Kidney (tissue), 14 donors: Measurements from ENCODE around the gene CRHR1. TPM values are rescaled to one million over a fixed set of nuclear protein-coding genes. Genes with fewer than 3 reads are reported as not detected.

ENCODE experiments used
- DNase-seq, 5 donors: peaks; one replicate each; pipeline ENCODE4 v3.0.0-alpha.2; 2013 to 2020
- FAIRE-seq: peaks from 2 replicates; lab custom pipeline; 2012; peaks lifted over from hg19 to GRCh38; lab: Jason Lieb, UNC
- H3K27ac ChIP-seq, 2 donors: one replicate each; pipeline ENCODE4 v1.7.0; 2013; ENCODE audit warnings: low read depth in 2 of 2, low read length in 2 of 2, inconsistent platforms in 1 of 2
- H3K27me3 ChIP-seq: one replicate; pipeline ENCODE4 v1.7.1; 2013; ENCODE audit warnings: low read length, inconsistent platforms; ENCODE audit not compliant: control insufficient read depth, insufficient read depth
- H3K36me3 ChIP-seq, 3 donors: one replicate each; pipeline versions ENCODE4 v1.7.0 to v1.7.1; 2013; ENCODE audit warnings: low read length in 3 of 3, control low read depth in 1 of 3, inconsistent platforms in 1 of 3; ENCODE audit not compliant: insufficient read depth in 3 of 3, control insufficient read depth in 2 of 3
- H3K4me1 ChIP-seq, 3 donors: one replicate each; pipeline versions ENCODE4 v1.7.0 to v1.7.1; 2013; ENCODE audit warnings: low read length in 3 of 3, inconsistent platforms in 1 of 3, low read depth in 1 of 3; ENCODE audit not compliant: control insufficient read depth in 2 of 3, insufficient read depth in 2 of 3
- H3K4me3 ChIP-seq, 3 donors: one replicate each; pipeline versions ENCODE4 v1.7.0 to v1.8.1; 2013; ENCODE audit warnings: low read length in 3 of 3, control low read depth in 1 of 3, inconsistent platforms in 1 of 3
- H3K9ac ChIP-seq, 3 donors: one replicate each; pipeline versions ENCODE4 v1.7.0 to v1.7.1; 2013; ENCODE audit warnings: low read length in 3 of 3, control low read depth in 1 of 3, inconsistent platforms in 1 of 3
- H3K9me3 ChIP-seq, 3 donors: one replicate each; pipeline versions ENCODE4 v1.7.0 to v1.7.1; 2013; ENCODE audit warnings: low read length in 3 of 3, control low read depth in 1 of 3, inconsistent platforms in 1 of 3; ENCODE audit not compliant: control insufficient read depth in 2 of 3, insufficient read depth in 1 of 3
- CTCF ChIP-seq: IDR thresholded peaks from 3 replicates; pipeline ENCODE4 v1.5.1; 2012; ENCODE audit warnings: mild to moderate bottlenecking, moderate library complexity, borderline replicate concordance; ENCODE audit not compliant: insufficient read depth; ENCODE audit errors: extremely low read depth
- intact Hi-C: fragments of 100-400 bp; cut with DNase I; formaldehyde crosslinking; loops from one replicate; pipeline ENCODE4 v1.11.1; 2022
- polyA plus RNA-seq: library from polyadenylated mRNA; stranded (reverse); fragments of 350-450 nt; fragmentation: Illumina TruSeq; extraction: RNeasy Lipid Tissue Mini Kit (QIAGEN cat#74804); gene quantifications from one replicate; pipeline ENCODE4 v1.2.3, GENCODE V29; 2014; ENCODE audit warnings: low read depth, low replicate concordance; ENCODE audit not compliant: insufficient read depth
- total RNA-seq: library from RNA; stranded (reverse); fragmentation: NEBNext Ultra II Directional; extraction: Animal tissue kit (Norgen Biotek cat#: 25700); gene quantifications from one replicate; pipeline ENCODE4 v1.2.1, GENCODE V29; 2021
- donor health status: control.
- donor health status: control.
- donor health status: control.
- donor health status: control.
- donor health status: control.
- donor health status: DM: yes; HTN: yes; CAD: no.
- donor health status: Normal renal cell carcinoma (clear cell type).

CRHR1 gene
- total and polyA plus RNA-seq, 2 donors from 2014 or later = not detected

GRCh38 chr17:45818699-45819098 lies 34.6 kb downstream of the CRHR1 start:
- no peak for TF ChIP-seq CTCF
- Histone ChIP-seq H3K4me3 (no peak overlapping the region), H3K4me1 (no peaks in the 10 kb centered on the region), H3K36me3 (no peaks in the 10 kb centered on the region), H3K9ac (no peak overlapping the region), H3K27me3 (no peaks in the 10 kb centered on the region), H3K27ac (no peak overlapping the region), H3K9me3 (no peaks in the 10 kb centered on the region)
- FAIRE-seq (no peak), DNase-seq (peak in 1 of 5 donors; percentile 9)
- intact Hi-C loops = no loop called here

GRCh38 chr17:45819632-45820031 lies 35.5 kb downstream of the CRHR1 start:
- no peak for TF ChIP-seq CTCF
- intact Hi-C loops = no loop called here
- Histone ChIP-seq H3K4me3 (no peak overlapping the region), H3K4me1 (no peaks in the 10 kb centered on the region), H3K27ac (no peak overlapping the region), H3K9ac (no peak overlapping the region), H3K27me3 (no peaks in the 10 kb centered on the region), H3K9me3 (no peaks in the 10 kb centered on the region), H3K36me3 (no peaks in the 10 kb centered on the region)
- DNase-seq (no peak), FAIRE-seq (no peak)

DNA sequence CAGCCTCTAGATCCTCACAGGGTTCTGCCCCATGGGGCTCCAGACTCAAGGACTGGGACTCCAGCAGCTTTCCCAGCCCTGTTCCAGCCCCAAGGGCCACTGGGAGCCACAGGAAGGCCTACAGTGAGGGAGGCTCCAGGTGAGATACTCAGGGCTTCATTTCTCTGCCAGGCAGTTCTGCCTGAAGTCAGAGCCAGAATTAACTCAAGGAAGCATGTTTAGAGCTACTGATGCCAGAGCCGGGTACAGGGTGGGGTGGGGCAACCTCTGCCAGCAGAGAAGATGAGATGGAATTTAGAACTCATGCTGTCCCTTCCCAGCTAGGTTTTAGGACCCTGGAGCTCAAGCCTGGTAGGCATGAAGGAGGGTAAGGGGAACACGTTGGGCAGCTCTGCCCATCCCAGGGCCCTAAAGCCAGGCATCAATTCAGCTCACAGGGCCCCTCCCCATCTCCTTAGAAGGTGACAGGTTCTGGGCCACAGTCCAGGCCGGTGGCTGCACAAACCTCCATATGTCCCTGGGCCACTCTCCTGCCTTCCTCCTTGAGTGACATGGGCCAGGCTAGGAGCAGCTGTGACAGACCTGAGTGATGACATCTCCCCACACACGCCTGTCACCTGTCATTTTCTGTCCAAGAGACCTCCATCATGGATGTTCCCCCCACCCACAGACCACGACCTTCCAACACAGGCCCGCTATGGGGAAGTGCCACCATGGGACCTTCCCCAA lies 36.1 kb downstream of the CRHR1 start:
- FAIRE-seq = no peak

More for the DNA sequence above, 36.1 kb downstream of the CRHR1 start:
- no peaks in the 10 kb centered on the region for H3K9me3 ChIP-seq
- intact Hi-C loops = no loop called here
- TF ChIP-seq CTCF = no peak
- no peaks in the 10 kb centered on the region for H3K36me3 ChIP-seq
- no peaks in the 10 kb centered on the region for H3K4me1 ChIP-seq
- H3K27ac ChIP-seq = no peak overlapping the region
- no peaks in the 10 kb centered on the region for H3K27me3 ChIP-seq
- DNase-seq = no peak
- no peak overlapping the region for H3K4me3 ChIP-seq
- H3K9ac ChIP-seq = no peak overlapping the region
